Right lobe of liver (tissue), 6 donors: Measurements from ENCODE around the gene FNDC8. TPM values are rescaled to one million over a fixed set of nuclear protein-coding genes. Genes with fewer than 3 reads are reported as not detected.

Source experiments
- ATAC-seq, 4 donors: fragments of 200-7000 bp; cut with Tn5 transposase; one replicate each; pipeline ENCODE4 v1.9.1; 2020; ENCODE audit warnings: mild to moderate bottlenecking in 4 of 4, moderate library complexity in 4 of 4
- DNase-seq, 3 donors: peaks; one replicate each; pipeline ENCODE4 v3.0.0-alpha.2; 2020
- H3K27ac ChIP-seq, 3 donors: fragments of 200-600 bp; one replicate each; pipeline ENCODE4 v1.8.0; 2022
- H3K27me3 ChIP-seq, 2 donors: fragments of 200-600 bp; one replicate each; pipeline ENCODE4 v1.8.0; 2022
- H3K36me3 ChIP-seq, 4 donors: fragments of 200-600 bp; sonication (generic) in 1 of 4; one replicate each; pipeline versions ENCODE4 v1.5.1 to v1.8.0; 2017 to 2022; ENCODE audit warnings: control low read depth in 1 of 4
- H3K4me1 ChIP-seq, 4 donors: fragments of 200-600 bp; sonication (generic) in 1 of 4; one replicate each; pipeline versions ENCODE4 v1.5.1 to v1.8.0; 2017 to 2022; ENCODE audit warnings: control low read depth in 1 of 4
- H3K4me3 ChIP-seq, 3 donors: fragments of 200-600 bp; one replicate each; pipeline ENCODE4 v1.8.0; 2022
- H3K9me3 ChIP-seq, 4 donors: fragments of 200-600 bp; sonication (generic) in 1 of 4; one replicate each; pipeline versions ENCODE4 v1.5.1 to v1.8.0; 2017 to 2022; ENCODE audit warnings: control low read depth in 1 of 4
- CTCF ChIP-seq, 4 donors: fragments of 200-600 bp in 3 of 4; fragments of 450-650 bp in 1 of 4; IDR thresholded peaks; one replicate each; pipeline versions ENCODE4 v1.5.1 to v1.8.0; 2016 to 2022; ENCODE audit warnings: antibody characterized with exemption in 4 of 4, mild to moderate bottlenecking in 2 of 4
- POLR2A ChIP-seq: fragments of 450-650 bp; IDR thresholded peaks from one replicate; pipeline ENCODE4 v1.6.1; 2017; ENCODE audit warnings: antibody characterized with exemption, mild to moderate bottlenecking
- WGBS: methylation state at CpG from one replicate; pipeline ENCODE4 v1.1.6; 2018; ENCODE audit warnings: low coverage, low lambda C conversion rate; ENCODE audit not compliant: insufficient coverage; ENCODE audit errors: missing lambda C conversion rate; 5-methylcytosine and 5-hydroxymethylcytosine counted together
- intact Hi-C, 2 donors: fragments of 100-400 bp; cut with DNase I; formaldehyde crosslinking; loops; one replicate each; pipeline versions ENCODE4 v1.11.2 to v1.14.1; 2022
- total RNA-seq, 6 experiments: library from RNA; depleted of rRNA in 2 of 6; stranded (reverse); fragments of >200 nt in 2 of 6; fragmentation: NEBNext Ultra II Directional in 3 of 6; extraction: Animal tissue kit (Norgen Biotek cat#: 25700) in 3 of 6; gene quantifications; one replicate each; pipeline versions ENCODE4 v1.1.0 to v1.2.4, GENCODE V29; 2016 to 2023
- donor health status: DM: no; HTN: yes; CAD: no.
- donor health status: DM: no; HTN: no; CAD: no.
- donor health status: DM: no; HTN: no; CAD: no.
- donor health status: DM: no; HTN: yes; CAD: no.
- donor health status: DM: no; HTN: yes; CAD: no.

The FNDC8 gene
- total RNA-seq, 6 experiments from 2014 or later: not detected

GRCh38 chr17:35129154-35129972 lies 7.9 kb downstream of the FNDC8 start:
- ATAC-seq (peak in 1 of 4 donors; percentile 16), DNase-seq (no peak)
- Histone ChIP-seq H3K4me3 (no peak overlapping the region), H3K27me3 (no peaks in the 10 kb centered on the region), H3K27ac (no peak overlapping the region), H3K36me3 (peaks cover 0 to 20% (median 5%) of the 10 kb centered on the region in 4 donors), H3K9me3 (no peaks in the 10 kb centered on the region), H3K4me1 (no peaks in the 10 kb centered on the region)
- intact Hi-C loops: loop anchor here in 1 of 2 donors (10.0 kb wide), 2 partner anchors 585 to 705 kb away; no protein-coding TSS in a partner anchor
- 78% methylated on average over 6 of the region's 11 CpGs for WGBS
- TF ChIP-seq POLR2A (no peak), CTCF (IDR thresholded peaks at IDR 0.05) (no peak)

GRCh38 chr17:35129973-35130351 lies 8.5 kb downstream of the FNDC8 start:
- H3K27me3 ChIP-seq: no peaks in the 10 kb centered on the region
- no peaks in the 10 kb centered on the region for H3K4me1 ChIP-seq
- intact Hi-C loops: loop anchor here (10.0 kb wide), 3 partner anchors 585 to 715 kb away; no protein-coding TSS in a partner anchor
- no peak for ATAC-seq
- no peak for TF ChIP-seq POLR2A
- no peak for TF ChIP-seq CTCF (IDR thresholded peaks at IDR 0.05)
- H3K4me3 ChIP-seq: no peak overlapping the region
- H3K27ac ChIP-seq: no peak overlapping the region
- WGBS: 90% methylated on average over 5 of the region's 5 CpGs
- DNase-seq: no peak
- no peaks in the 10 kb centered on the region for H3K9me3 ChIP-seq
- H3K36me3 ChIP-seq: peaks cover 0 to 26% (median 8%) of the 10 kb centered on the region in 4 donors

- no peak overlapping the region for H3K27ac ChIP-seq
- H3K9me3 ChIP-seq: no peaks in the 10 kb centered on the region
- H3K27me3 ChIP-seq: no peaks in the 10 kb centered on the region
- H3K4me3 ChIP-seq: no peak overlapping the region
- ATAC-seq (no peak), DNase-seq (no peak)
- no peak for TF ChIP-seq CTCF (IDR thresholded peaks at IDR 0.05)
- no peak for TF ChIP-seq POLR2A
- peaks cover 0 to 30% (median 12%) of the 10 kb centered on the region in 4 donors for H3K36me3 ChIP-seq
- no CpG with 5 or more reads among the region's 3 CpGs for WGBS
- H3K4me1 ChIP-seq: no peaks in the 10 kb centered on the region
- intact Hi-C loops: loop anchor here in 1 of 2 donors (10.0 kb wide), 1 partner anchor 716 kb away; no protein-coding TSS in a partner anchor
Observed at GRCh38 chr17:35130392-35130791, 9.0 kb downstream of the FNDC8 start.

- ATAC-seq (peak in 2 of 4 donors; percentile 41 to 59), DNase-seq (no peak)
- intact Hi-C loops: loop anchor here in 1 of 2 donors (10.0 kb wide), 1 partner anchor 717 kb away; no protein-coding TSS in a partner anchor
- Histone ChIP-seq H3K27me3 (no peaks in the 10 kb centered on the region), H3K36me3 (peaks cover 0 to 47% (median 19%) of the 10 kb centered on the region in 4 donors), H3K9me3 (no peaks in the 10 kb centered on the region), H3K27ac (no peak overlapping the region), H3K4me1 (no peaks in the 10 kb centered on the region), H3K4me3 (no peak overlapping the region)
- TF ChIP-seq POLR2A (no peak), CTCF (IDR thresholded peaks at IDR 0.05) (no peak)
- WGBS: 35% methylated on average over 4 of the region's 10 CpGs
Observed at GRCh38 chr17:35132099-35132498, 10.7 kb downstream of the FNDC8 start.
